Right forelimb (tissue), 1 donor: ENCODE measurements around the gene ZBED4.
"Not testable (repeated sequence)": the region's sequence is repeated elsewhere in the genome, so short reads cannot be mapped to it uniquely, and the experiment has no call there.

ENCODE experiments used
- DNase-seq: peaks from one replicate; pipeline ENCODE4 v3.0.0-alpha.2; 2018

The ZBED4 gene, protein sequence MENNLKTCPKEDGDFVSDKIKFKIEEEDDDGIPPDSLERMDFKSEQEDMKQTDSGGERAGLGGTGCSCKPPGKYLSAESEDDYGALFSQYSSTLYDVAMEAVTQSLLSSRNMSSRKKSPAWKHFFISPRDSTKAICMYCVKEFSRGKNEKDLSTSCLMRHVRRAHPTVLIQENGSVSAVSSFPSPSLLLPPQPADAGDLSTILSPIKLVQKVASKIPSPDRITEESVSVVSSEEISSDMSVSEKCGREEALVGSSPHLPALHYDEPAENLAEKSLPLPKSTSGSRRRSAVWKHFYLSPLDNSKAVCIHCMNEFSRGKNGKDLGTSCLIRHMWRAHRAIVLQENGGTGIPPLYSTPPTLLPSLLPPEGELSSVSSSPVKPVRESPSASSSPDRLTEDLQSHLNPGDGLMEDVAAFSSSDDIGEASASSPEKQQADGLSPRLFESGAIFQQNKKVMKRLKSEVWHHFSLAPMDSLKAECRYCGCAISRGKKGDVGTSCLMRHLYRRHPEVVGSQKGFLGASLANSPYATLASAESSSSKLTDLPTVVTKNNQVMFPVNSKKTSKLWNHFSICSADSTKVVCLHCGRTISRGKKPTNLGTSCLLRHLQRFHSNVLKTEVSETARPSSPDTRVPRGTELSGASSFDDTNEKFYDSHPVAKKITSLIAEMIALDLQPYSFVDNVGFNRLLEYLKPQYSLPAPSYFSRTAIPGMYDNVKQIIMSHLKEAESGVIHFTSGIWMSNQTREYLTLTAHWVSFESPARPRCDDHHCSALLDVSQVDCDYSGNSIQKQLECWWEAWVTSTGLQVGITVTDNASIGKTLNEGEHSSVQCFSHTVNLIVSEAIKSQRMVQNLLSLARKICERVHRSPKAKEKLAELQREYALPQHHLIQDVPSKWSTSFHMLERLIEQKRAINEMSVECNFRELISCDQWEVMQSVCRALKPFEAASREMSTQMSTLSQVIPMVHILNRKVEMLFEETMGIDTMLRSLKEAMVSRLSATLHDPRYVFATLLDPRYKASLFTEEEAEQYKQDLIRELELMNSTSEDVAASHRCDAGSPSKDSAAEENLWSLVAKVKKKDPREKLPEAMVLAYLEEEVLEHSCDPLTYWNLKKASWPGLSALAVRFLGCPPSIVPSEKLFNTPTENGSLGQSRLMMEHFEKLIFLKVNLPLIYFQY

DNA sequence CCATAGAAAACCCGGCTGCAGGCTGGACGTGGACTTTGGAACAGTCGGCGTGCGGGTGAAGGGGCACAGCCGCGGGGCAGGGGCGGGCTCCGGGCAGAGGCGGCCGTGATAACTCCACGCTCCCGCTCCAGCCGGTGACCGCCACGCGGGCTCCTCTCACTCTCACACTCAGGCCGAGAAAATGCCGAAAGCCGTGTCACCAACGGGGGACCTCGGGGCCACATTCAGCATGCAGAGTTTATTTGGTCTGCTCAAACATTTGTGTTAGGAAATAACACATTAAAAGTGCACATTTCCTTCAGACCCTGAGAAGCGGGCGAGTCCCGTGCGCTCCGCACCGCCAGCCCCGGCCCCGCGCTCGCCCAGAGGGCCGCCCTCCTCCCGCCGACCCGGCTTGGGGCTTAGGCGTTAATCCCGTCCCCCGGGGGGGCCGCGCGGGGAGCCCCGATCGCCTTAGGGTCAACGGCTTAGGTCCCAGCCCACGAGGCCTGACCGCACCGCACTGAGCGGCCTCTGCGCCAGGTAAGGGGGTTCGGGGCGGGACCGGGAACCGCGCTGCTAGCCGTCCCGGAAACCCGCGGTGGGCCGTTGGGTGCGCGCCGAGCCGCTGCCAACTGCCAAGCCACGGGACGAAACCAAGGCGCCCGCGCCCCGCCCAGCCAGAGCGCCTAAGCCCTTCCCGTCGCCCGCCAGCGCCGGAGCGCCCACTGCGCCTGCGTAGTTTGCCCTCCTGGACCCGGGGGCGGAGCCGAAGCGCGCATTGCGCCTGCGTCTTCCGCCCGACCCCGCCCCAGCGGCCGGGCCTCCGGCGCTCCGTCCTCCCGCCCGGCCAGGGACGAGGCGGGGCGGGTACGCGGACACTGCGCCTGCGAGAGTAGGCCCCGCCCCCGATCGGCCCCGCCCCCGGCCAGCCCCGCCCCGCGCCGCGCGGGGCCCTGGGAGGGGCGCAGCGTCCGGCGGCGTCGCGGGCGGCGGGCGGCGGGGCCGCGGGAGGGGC, at the start of gene ZBED4:
Gene ZBED4 (plus strand): TSS at position 947 of the 997 bp plus-strand sequence. CDS start 29,819 bp downstream, outside the sequence.
- peak; percentile 97 for DNase-seq

GRCh38 chr22:49807129-49807528, 46.5 kb upstream of the ZBED4 start:
- DNase-seq: no peak

DNA sequence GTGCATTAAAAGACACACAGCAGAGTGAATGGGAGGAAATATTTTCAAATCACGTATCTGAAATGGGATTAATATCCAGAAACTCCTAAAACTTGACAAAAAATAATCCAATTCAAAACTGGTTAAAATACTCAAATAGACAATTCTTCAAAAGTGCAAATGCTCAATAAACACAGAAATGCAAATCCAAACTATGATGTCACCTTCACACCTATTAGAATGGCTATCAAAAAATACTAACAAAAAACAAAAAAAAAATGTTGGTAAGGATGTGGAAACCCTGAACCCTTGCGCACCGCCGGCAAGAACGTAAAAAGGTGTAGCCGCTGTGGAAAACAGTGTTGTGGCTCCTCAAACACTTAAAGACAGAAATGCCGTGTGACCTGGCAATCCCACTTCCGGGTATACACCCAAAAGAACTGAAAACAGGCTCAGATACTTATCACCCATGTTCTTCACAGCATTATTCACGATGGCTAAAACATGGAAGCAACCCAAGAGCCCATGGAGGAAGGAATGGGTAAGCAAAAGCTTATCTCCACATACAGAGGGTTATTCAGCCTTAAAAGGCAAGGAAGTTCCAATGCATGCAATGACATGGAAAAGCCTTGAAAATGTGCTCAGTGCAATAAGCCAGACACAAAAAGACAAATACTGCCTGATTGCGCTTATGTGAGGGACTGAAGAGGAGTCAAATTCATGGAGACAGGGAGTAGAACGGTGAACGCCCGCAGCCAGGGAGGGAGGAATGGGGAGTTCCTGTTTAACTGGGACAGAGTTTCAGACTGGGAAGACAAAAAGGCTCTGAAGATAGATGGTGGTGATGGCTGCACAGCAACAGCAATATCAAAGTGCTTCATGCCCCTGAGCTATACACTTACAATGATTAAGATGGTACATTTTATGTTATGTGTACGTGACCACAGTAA, 45.6 kb upstream of the ZBED4 start:
- no peak for DNase-seq

GRCh38 chr22:49810363-49811019, 43.2 kb upstream of the ZBED4 start:
- no peak for DNase-seq

DNA sequence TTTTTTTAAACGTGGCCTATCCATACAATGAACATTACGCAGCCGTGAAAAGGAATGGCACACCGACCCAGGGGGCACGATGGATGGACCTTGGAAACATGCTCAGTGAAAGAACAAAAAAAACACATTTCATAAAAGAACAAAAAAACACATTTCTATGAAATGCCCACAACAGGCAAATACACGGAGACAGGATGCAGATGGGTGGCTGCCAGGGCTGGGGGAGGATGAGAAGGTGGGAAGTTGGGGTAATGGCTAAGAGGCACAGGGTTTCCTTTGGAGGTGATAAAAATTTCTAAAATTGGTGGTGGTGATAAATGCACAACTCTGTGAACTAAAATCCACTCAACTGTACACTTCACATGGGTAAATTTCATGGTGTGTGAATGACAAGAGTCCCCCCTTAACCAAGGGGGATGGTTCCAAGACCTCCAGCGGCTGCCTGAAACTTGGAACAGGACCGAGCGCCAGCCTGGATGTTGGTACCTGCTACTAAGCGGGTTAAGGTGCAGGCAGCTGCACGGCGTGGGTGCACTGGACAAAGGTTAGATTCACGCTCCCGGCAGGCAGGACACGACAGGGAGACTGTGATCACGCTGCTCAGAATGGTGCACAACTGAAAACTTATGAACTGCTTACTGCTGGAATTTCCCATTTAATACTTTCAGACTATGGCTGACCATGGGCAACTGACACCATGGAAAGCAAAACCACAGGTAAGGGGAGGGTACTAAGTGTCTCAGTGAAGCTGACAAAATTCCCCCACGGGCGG, 42.4 kb upstream of the ZBED4 start:
- DNase-seq: no peak

- DNase-seq: no peak
Observed at GRCh38 chr22:49812838-49813237, 40.8 kb upstream of the ZBED4 start.

DNA sequence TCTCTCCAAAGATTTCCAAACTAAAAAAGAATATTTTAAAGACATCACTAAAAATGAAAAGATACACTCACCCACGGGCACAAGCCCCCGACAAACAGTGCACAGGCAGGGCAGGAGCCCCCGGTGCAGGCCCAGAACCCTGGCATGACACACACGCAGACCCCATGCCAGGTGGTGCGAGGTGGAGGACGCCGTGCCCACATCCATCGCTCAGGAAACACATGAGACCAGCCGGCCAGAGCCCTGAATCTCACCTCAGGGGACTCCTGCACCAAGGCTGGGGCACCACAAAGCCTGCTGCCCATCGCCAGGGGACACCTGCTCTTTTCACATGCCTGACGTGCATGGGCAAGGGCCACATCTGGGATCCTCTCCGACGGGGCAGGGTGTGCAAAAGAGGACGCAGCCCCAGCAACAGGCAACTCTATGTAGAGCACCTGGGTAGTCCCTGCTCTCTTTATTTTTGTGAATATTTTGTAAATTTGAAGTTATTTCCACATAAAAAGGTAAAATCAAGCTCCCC, 39.4 kb upstream of the ZBED4 start:
- DNase-seq: no peak

DNA sequence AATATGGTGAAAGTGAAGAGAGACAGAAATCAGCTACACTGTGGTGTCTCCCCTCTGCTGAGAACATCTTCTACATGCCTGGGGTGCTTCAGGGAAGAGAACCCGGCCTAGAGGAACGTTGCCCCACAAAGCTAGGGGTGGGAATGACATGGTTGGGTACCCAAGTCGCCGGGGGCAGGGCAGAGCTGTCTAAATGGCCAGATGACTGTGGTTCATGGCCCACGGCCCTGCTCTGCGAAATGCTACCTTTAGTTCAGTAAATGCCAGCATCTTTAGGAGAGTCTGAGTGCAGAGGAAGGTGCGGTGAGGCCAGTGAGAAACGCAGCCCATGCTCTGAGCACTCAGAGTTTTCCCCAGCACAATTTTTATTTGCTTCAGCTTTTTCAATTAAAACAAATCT, 38.8 kb upstream of the ZBED4 start:
- DNase-seq: no peak

- no peak for DNase-seq
Observed at GRCh38 chr22:49815641-49816091, 38.0 kb upstream of the ZBED4 start.

- DNase-seq: no peak
Observed at GRCh38 chr22:49817359-49817758, 36.3 kb upstream of the ZBED4 start.

DNA sequence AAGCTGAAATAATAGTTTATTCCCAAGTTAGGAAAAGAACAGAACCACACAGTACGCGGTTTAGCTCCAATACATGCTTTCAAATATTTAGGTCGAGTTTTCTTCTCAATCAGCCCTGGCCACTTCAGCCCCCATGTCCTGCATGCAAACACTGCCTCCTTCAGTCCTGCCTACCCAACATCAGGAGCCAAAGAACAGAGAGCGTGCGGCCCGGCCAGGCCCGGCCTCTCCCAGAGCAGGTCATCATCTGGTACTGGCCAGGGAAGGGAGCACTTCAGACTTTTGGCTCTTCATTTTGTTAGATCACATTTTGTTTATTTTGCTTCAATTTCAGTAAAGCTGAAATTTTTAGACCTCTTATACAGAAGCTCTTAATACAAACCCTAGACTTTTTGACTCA, 32.7 kb upstream of the ZBED4 start:
- no peak for DNase-seq

DNA sequence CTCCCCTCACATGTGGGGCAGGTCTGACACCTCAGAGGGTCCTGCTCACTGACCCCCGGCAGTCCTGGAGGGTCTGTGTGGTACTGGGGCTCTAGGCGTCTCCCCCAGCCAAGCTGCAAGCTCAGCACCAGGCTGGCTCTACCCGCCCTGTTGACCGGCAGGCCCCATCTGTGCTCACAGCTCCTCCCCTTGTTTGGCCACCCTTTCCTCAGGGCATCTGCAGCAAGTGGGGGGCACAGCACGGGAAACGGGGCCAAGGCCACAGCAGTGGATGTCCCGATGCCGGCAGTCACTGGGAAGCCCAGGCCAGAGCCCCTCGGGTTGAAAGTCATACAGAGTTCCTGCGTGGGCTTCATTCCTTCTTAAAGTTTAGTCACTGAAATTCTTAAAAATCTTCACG, 31.9 kb upstream of the ZBED4 start:
- not testable (repeated sequence) for DNase-seq

DNA sequence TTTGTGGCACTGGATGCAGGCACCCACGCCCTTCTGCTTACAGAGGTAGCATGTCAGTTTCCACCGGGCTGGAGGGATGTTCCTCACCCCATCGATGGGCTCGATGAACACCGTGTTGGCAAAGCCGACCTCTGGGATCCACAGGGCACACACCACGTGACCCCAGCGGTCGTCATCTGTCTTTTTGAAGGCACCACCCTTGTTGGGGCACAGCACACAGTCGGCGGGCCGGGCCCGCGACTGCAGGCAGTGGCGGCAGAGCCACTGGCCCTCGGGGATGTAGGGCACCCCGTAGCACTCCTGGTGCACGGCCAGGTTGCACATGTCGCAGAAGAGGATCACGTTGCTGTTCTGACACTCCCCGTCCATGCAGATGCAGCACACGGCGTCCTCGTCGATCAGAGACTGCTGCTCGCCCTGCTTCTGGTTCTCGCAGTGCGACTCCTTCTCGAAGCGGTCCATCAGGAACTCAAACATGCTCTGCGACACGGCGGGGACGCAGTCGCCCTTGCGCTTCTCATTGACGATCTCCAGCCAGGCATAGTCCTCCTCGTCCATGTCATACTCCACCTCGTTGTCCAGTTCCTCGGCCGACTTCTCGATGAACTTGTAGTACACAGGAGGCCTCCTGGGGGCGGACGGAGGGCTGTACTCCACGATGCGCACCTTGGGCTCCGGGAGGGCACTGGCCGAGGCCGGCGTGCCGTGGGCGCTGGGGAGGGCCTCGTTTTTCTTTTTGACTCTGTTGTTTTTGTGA, 30.2 kb upstream of the ZBED4 start:
- DNase-seq: no peak

DNA sequence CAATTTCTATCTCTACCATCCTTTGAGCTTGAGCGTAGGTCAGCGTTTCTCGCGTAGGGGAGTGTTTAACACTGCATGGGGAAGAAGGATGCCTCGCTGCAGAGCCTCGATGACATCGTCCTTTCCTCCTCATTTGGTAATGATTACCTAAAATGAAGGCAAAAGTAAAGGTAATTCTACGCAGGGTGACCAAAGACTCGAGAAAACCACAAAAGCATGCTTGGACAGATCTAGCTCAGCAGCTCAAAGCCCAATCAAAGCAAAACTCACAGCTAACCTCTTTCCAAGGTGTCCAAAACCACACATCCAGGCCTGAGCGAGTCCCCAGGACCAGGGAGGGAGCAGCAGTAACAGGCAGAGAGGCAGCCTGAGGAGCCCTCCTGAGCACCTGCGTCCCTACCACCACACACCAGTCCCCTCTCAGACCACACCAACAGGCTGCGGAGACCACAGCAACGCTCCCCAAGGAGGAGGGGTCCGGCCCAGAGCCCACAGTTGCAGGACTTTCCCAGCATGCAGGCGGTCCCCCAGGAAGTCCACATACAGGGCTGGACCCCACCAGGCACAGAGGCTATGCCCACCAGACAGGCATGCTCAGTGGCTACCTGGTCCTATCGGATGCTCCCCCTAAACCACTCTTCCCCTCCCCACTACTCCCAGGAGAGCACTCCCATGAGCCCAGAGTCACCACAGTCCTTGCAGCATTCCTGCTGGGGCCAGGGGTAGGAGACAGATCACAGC, 29.3 kb upstream of the ZBED4 start:
- no peak for DNase-seq

GRCh38 chr22:49824936-49825335, 28.7 kb upstream of the ZBED4 start:
- DNase-seq: no peak

DNA sequence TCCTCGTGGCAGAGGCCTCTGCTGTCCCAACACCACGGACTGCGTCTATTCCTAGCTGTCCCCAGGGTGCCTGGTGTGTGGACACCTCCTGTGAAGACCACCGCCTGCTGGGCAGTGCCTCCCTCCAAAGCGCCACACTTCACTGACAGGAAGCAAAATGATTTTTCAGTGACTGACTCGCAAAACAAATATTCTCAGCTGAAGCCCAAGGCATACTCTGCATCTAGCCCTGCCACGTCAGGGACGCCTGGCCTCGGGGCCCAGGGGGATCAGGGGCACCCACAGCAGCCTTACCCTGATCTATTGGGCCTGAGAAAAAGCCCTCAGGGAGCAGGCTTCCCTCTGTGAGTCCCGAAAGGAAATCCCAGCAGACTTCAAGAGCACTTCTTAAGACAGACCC, 28.2 kb upstream of the ZBED4 start:
- no peak for DNase-seq

GRCh38 chr22:49825944-49826602, 27.6 kb upstream of the ZBED4 start:
- no peak for DNase-seq
